Measurements from ENCODE around the gene CD52.

DNA sequence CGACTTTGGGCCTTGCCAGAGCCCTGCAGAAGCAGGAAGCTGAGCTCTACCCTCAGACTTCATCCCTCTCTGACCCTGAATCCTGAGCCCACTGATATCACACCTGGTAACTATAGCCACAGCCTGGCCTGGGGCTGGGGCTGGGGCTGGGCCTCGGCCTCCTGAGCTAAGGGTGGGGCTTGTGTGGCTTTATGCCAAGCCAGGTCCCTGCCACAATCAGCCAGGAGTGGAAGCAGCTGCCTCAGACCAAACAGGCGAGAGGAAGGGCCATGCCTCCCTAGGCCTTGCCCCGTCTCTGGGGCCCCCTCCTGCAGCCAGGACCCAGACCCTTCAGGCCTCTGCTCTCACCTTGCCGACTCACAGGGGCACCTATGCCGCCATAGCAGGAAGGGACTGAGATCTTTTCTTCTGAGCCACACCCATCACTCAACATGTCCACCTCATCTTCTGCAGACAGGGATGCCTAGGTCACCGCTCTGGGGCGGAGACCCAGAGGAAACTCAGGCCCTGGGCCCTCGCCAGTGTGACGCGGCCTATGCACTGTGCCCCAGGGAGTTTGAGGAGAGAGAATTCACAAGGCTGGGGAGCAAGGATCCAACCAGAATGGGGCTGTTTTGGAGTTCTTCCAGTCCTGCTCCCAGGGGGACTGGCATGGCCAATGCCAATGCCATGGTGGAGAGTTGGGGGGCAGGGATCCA lies 17.0 kb upstream of the CD52 start:
- TF ChIP-seq, protein P1, sequence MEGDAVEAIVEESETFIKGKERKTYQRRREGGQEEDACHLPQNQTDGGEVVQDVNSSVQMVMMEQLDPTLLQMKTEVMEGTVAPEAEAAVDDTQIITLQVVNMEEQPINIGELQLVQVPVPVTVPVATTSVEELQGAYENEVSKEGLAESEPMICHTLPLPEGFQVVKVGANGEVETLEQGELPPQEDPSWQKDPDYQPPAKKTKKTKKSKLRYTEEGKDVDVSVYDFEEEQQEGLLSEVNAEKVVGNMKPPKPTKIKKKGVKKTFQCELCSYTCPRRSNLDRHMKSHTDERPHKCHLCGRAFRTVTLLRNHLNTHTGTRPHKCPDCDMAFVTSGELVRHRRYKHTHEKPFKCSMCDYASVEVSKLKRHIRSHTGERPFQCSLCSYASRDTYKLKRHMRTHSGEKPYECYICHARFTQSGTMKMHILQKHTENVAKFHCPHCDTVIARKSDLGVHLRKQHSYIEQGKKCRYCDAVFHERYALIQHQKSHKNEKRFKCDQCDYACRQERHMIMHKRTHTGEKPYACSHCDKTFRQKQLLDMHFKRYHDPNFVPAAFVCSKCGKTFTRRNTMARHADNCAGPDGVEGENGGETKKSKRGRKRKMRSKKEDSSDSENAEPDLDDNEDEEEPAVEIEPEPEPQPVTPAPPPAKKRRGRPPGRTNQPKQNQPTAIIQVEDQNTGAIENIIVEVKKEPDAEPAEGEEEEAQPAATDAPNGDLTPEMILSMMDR (conservative IDR thresholded peaks at IDR 0.05; ENCODE audit: low read depth, low read length): no peak
- TF ChIP-seq EZH2 (IDR thresholded peaks at IDR 0.05; ENCODE audit: borderline replicate concordance, low read depth, low read length, poor library complexity, severe bottlenecking): no peak

Data from A673 (cell line).